NCI-H1105 treated with DMSO at 0.1 percent for 48 hours (cell line): Measurements from ENCODE around the gene ZNF189.

Experiments
- DNase-seq: peaks from one replicate; lab custom pipeline; 2025; lab: John Stamatoyannopoulos, UW

Gene ZNF189

GRCh38 chr9:101418518-101419430 is 20.1 kb downstream of the ZNF189 start:
- DNase-seq: no peak

GRCh38 chr9:101419863-101420262 is 21.2 kb downstream of the ZNF189 start:
- DNase-seq: no peak

GRCh38 chr9:101421653-101422065 is 23.0 kb downstream of the ZNF189 start:
- no peak for DNase-seq

GRCh38 chr9:101427358-101427757 is 28.7 kb downstream of the ZNF189 start:
- DNase-seq: no peak

GRCh38 chr9:101427957-101428655 is 29.5 kb downstream of the ZNF189 start:
- DNase-seq: no peak

GRCh38 chr9:101428909-101429308 is 30.3 kb downstream of the ZNF189 start:
- DNase-seq: no peak

GRCh38 chr9:101429736-101430135 is 31.1 kb downstream of the ZNF189 start:
- DNase-seq: no peak

- no peak for DNase-seq
Measured at GRCh38 chr9:101432171-101432570, 33.5 kb downstream of the ZNF189 start.

GRCh38 chr9:101432740-101433139 is 34.1 kb downstream of the ZNF189 start:
- no peak for DNase-seq

- DNase-seq: no peak
Measured at GRCh38 chr9:101433229-101433628, 34.6 kb downstream of the ZNF189 start.

GRCh38 chr9:101434998-101435397 is 36.3 kb downstream of the ZNF189 start:
- no peak for DNase-seq

- DNase-seq: no peak
Measured at GRCh38 chr9:101435601-101436079, 37.0 kb downstream of the ZNF189 start, which contains the start of gene ALDOB. ALDOB (minus strand) TSS chr9:101435774; CDS start chr9:101430887, 4,887 bp downstream.

GRCh38 chr9:101437806-101438232 is 39.2 kb downstream of the ZNF189 start:
- no peak for DNase-seq

GRCh38 chr9:101438523-101438922 is 39.9 kb downstream of the ZNF189 start:
- DNase-seq: no peak

GRCh38 chr9:101440714-101441230 is 42.1 kb downstream of the ZNF189 start:
- DNase-seq: no peak

GRCh38 chr9:101442318-101442717 is 43.7 kb downstream of the ZNF189 start:
- no peak for DNase-seq

GRCh38 chr9:101442736-101443135 is 44.1 kb downstream of the ZNF189 start:
- DNase-seq: no peak

GRCh38 chr9:101443364-101443771 is 44.7 kb downstream of the ZNF189 start:
- DNase-seq: peak; percentile 64

GRCh38 chr9:101445353-101446029 is 46.8 kb downstream of the ZNF189 start:
- DNase-seq: no peak

- DNase-seq: no peak
Measured at GRCh38 chr9:101446732-101447131, 48.1 kb downstream of the ZNF189 start.

GRCh38 chr9:101448680-101449070 is 50.0 kb downstream of the ZNF189 start:
- no peak for DNase-seq
